CD4-positive, alpha-beta T cell treated with Interleukin-21 for 1 hour (primary cell): ENCODE data around the gene PIK3R4.

ENCODE experiments used
- DNase-seq: peaks from one replicate; pipeline ENCODE4 v3.0.0-alpha.2; 2020

The PIK3R4 gene

GRCh38 chr3:130739848-130740247 lies 6.8 kb downstream of the PIK3R4 start:
- DNase-seq = no peak

GRCh38 chr3:130738241-130738640 lies 8.4 kb downstream of the PIK3R4 start:
- DNase-seq = no peak

GRCh38 chr3:130737622-130738021 lies 9.0 kb downstream of the PIK3R4 start:
- no peak for DNase-seq

- DNase-seq = no peak
These were observed 13.3 kb downstream of the PIK3R4 start for GRCh38 chr3:130733236-130733875.

- DNase-seq = no peak
These were observed 14.1 kb downstream of the PIK3R4 start for GRCh38 chr3:130732501-130732900.

GRCh38 chr3:130731817-130732216 lies 14.8 kb downstream of the PIK3R4 start:
- DNase-seq = no peak

GRCh38 chr3:130729154-130729553 lies 17.5 kb downstream of the PIK3R4 start:
- no peak for DNase-seq

GRCh38 chr3:130728037-130728436 lies 18.6 kb downstream of the PIK3R4 start:
- DNase-seq = no peak

- no peak for DNase-seq
These were observed 20.9 kb downstream of the PIK3R4 start for GRCh38 chr3:130725746-130726145.

GRCh38 chr3:130715616-130716015 lies 31.0 kb downstream of the PIK3R4 start:
- no peak for DNase-seq

- DNase-seq = no peak
These were observed 33.8 kb downstream of the PIK3R4 start for GRCh38 chr3:130712718-130713423.

- no peak for DNase-seq
These were observed 34.9 kb downstream of the PIK3R4 start for GRCh38 chr3:130711565-130712324.

GRCh38 chr3:130709671-130710070 lies 37.0 kb downstream of the PIK3R4 start:
- DNase-seq = no peak

GRCh38 chr3:130707902-130708601 lies 38.6 kb downstream of the PIK3R4 start:
- no peak for DNase-seq

GRCh38 chr3:130705501-130705900 lies 41.1 kb downstream of the PIK3R4 start:
- no peak for DNase-seq

- no peak for DNase-seq
These were observed 43.6 kb downstream of the PIK3R4 start for GRCh38 chr3:130702985-130703384.

- no peak for DNase-seq
These were observed 46.1 kb downstream of the PIK3R4 start for GRCh38 chr3:130700541-130700940.

GRCh38 chr3:130699765-130700164 lies 46.9 kb downstream of the PIK3R4 start:
- peak; percentile 21 for DNase-seq

- no peak for DNase-seq
These were observed 53.3 kb downstream of the PIK3R4 start for GRCh38 chr3:130693314-130693713.

GRCh38 chr3:130692455-130692854 lies 54.2 kb downstream of the PIK3R4 start:
- no peak for DNase-seq

GRCh38 chr3:130688697-130689470 lies 57.7 kb downstream of the PIK3R4 start:
- no peak for DNase-seq

GRCh38 chr3:130688015-130688688 lies 58.5 kb downstream of the PIK3R4 start:
- DNase-seq = no peak
